ENCODE measurements around the gene KHDC4. TPM values are rescaled to one million over a fixed set of nuclear protein-coding genes. Genes with fewer than 3 reads are reported as not detected.

The KHDC4 gene
- polyA plus RNA-seq, 1 of the 3 experiments (the other 2 are of a cell fraction), result 43.1 TPM

DNA sequence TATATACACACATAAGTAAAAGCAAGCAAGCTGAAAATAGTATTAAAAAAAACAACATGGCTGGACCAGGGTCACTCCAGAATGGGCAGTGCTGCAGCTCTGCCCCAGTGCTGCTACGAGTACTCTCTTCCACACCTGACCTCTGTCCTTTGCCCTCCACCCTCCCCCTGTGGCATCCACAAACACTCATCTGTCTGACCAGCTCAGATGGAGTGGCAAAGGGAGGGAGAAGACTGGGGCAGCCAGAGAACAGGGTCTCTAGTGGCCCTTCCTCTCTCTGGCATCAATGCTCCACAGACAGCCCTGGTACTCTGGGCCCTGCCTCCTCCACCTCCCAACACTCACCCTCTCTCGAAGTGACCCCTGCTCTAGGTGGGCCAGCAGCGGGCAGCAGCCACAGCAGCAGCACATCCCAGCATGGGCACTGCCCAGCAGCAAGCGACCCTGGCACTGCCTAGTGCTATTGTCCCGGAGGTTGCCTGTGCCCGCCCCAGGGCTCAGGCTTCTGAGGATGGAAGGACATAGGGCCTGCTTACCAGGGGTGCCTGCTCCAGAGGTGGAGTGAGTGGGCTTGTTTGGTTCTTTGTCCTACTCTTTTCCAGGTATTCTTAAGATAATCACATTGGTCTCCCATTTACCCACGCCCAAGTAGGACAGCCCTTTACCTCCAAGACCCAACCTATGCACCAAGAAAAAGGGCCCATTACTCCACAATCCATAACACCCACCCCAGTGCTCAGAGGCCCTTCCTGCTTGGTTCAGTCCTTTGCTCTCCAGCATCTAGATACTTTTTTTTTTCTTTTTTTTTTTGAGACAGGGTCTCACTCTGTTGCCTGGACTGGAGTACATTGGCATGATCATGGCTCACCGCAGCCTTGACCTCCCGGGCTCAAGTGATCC is 37.9 kb upstream of the KHDC4 start:
- Histone ChIP-seq H3K9ac (no peak overlapping the region), H2AFZ (ENCODE audit: low read depth) (no peak overlapping the region), H3K4me3 (ENCODE audit: low read depth in 2 of 2, low read length in 1 of 2) (no peak overlapping the region), H3K79me2 (ENCODE audit: insufficient read depth) (peaks cover 100% of the 10 kb centered on the region), H3K4me2 (no peak overlapping the region), H3K4me1 (ENCODE audit: control insufficient read depth in 1 of 2, insufficient read depth in 2 of 2, low read depth in 1 of 2, low read length in 1 of 2) (peaks cover 35 to 59% of the 10 kb centered on the region in 2 experiments), H3K27ac (ENCODE audit: low read depth in 2 of 2, low read length in 1 of 2) (no peak overlapping the region), H3K9me3 (no peaks in the 10 kb centered on the region), H4K20me1 (ENCODE audit: insufficient read depth) (peaks cover 92% of the 10 kb centered on the region), H3K36me3 (replicated peaks in 1 of 2; ENCODE audit: control insufficient read depth in 1 of 2, insufficient read depth in 2 of 2, low read length in 1 of 2) (peaks cover 15 to 21% of the 10 kb centered on the region in 2 experiments), H3F3A (replicated peaks; ENCODE audit: insufficient read depth) (peaks cover 18% of the 10 kb centered on the region), H3K27me3 (ENCODE audit: insufficient read depth) (no peaks in the 10 kb centered on the region), H3K9me2 (no peaks in the 10 kb centered on the region)
- DNase-seq, result no peak
- CTCF ChIA-PET, result interaction anchor here (0.5 to 1.3 kb wide), 2 partner anchors 16 to 95 kb away, joined by 3 to 5 read pairs; no protein-coding TSS in a partner anchor
- TF ChIP-seq, protein P1, sequence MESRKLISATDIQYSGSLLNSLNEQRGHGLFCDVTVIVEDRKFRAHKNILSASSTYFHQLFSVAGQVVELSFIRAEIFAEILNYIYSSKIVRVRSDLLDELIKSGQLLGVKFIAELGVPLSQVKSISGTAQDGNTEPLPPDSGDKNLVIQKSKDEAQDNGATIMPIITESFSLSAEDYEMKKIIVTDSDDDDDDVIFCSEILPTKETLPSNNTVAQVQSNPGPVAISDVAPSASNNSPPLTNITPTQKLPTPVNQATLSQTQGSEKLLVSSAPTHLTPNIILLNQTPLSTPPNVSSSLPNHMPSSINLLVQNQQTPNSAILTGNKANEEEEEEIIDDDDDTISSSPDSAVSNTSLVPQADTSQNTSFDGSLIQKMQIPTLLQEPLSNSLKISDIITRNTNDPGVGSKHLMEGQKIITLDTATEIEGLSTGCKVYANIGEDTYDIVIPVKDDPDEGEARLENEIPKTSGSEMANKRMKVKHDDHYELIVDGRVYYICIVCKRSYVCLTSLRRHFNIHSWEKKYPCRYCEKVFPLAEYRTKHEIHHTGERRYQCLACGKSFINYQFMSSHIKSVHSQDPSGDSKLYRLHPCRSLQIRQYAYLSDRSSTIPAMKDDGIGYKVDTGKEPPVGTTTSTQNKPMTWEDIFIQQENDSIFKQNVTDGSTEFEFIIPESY (IDR thresholded peaks at IDR 0.05; ENCODE audit: borderline replicate concordance, low read depth), result no peak
- TF ChIP-seq FOXM1 (IDR thresholded peaks at IDR 0.05; ENCODE audit: low read depth) (no peak), EP300 (IDR thresholded peaks at IDR 0.05; ENCODE audit: borderline replicate concordance in 1 of 2, low read depth in 1 of 2, low read length in 1 of 2) (no peak), CHD2 (IDR thresholded peaks at IDR 0.05; ENCODE audit: low read length, partially characterized antibody) (no peak), RXRA (IDR thresholded peaks at IDR 0.05; ENCODE audit: borderline replicate concordance, low read depth) (no peak), TCF12 (IDR thresholded peaks at IDR 0.05) (no peak), YY1 (IDR thresholded peaks at IDR 0.05; ENCODE audit: low read depth) (no peak), RFX5 (IDR thresholded peaks at IDR 0.05; ENCODE audit: low read length) (no peak)
- POLR2A ChIA-PET, result no interaction called here
- 91% methylated on average over 4 of the region's 9 CpGs for WGBS (ENCODE audit: low lambda C conversion rate)

DNA sequence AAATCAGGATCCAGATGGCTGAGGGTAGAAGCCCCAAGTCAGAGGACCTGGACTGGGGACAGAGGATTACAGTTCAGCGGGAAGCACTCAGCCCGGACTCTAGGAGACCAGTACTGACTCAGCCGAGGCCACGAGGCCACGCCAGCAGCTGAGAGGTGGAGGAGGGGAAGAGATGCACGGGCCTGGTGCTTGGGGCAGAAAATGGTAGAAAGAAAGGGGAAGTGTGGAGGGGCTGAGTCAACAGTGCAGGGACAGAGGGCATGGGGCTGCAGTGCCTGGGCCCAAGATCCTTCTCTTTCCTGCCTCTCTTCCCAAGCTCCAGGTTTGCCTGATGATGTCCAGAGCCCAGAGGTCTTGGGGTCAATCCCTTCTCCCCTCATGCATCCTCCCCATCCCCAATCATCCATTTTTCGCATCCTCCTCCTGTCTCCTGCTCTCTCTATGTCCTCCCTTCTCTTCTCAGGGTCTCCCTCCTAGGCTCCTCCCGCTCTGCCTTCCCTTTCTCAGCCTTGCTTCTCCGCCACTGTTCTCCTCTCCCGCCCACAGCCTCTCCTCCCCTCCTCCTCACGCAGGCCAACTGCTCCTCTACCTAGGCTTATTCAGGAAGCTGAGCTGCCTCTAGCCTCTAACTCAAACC is 36.4 kb upstream of the KHDC4 start:
- Histone ChIP-seq H2AFZ (ENCODE audit: low read depth) (no peak overlapping the region), H3K9me3 (no peaks in the 10 kb centered on the region), H3K4me1 (ENCODE audit: control insufficient read depth in 1 of 2, insufficient read depth in 2 of 2, low read depth in 1 of 2, low read length in 1 of 2) (peaks cover 20 to 56% of the 10 kb centered on the region in 2 experiments; a peak in 3 of 4 replicates), H3K27ac (ENCODE audit: low read depth in 2 of 2, low read length in 1 of 2) (peak overlapping the region in 1 of 2 experiments; percentile 56; a peak in 2 of 4 replicates), H3K9me2 (no peaks in the 10 kb centered on the region), H3K4me3 (ENCODE audit: low read depth in 2 of 2, low read length in 1 of 2) (no peak overlapping the region), H3K27me3 (ENCODE audit: insufficient read depth) (no peaks in the 10 kb centered on the region), H4K20me1 (ENCODE audit: insufficient read depth) (peaks cover 89% of the 10 kb centered on the region), H3K79me2 (ENCODE audit: insufficient read depth) (peaks cover 90% of the 10 kb centered on the region), H3K4me2 (peak overlapping the region; percentile 54), H3K9ac (peak overlapping the region; percentile 20; the same call in 1 of the 2 replicates), H3K36me3 (replicated peaks in 1 of 2; ENCODE audit: control insufficient read depth in 1 of 2, insufficient read depth in 2 of 2, low read length in 1 of 2) (peaks cover 26 to 28% of the 10 kb centered on the region in 2 experiments), H3F3A (replicated peaks; ENCODE audit: insufficient read depth) (peaks cover 18% of the 10 kb centered on the region)
- CTCF ChIA-PET, result interaction anchor here (0.8 to 1.3 kb wide), 3 partner anchors 19 to 96 kb away, joined by 4 to 5 read pairs (median 5); no protein-coding TSS in a partner anchor
- TF ChIP-seq, protein P2, sequence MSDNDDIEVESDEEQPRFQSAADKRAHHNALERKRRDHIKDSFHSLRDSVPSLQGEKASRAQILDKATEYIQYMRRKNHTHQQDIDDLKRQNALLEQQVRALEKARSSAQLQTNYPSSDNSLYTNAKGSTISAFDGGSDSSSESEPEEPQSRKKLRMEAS (IDR thresholded peaks at IDR 0.05; ENCODE audit: low read depth), result peak; percentile 93
- TF ChIP-seq FOSL2 (IDR thresholded peaks at IDR 0.05; ENCODE audit: borderline replicate concordance, low read depth) (peak; percentile 61; the same call in 1 of the 2 replicates), FOXJ3 (CRISPR knock-in tag; IDR thresholded peaks at IDR 0.05) (no peak), TCF12 (IDR thresholded peaks at IDR 0.05) (peak; percentile 48; the same call in 1 of the 2 replicates), JUND (IDR thresholded peaks at IDR 0.05) (no peak)
- TF ChIP-seq, protein P3, sequence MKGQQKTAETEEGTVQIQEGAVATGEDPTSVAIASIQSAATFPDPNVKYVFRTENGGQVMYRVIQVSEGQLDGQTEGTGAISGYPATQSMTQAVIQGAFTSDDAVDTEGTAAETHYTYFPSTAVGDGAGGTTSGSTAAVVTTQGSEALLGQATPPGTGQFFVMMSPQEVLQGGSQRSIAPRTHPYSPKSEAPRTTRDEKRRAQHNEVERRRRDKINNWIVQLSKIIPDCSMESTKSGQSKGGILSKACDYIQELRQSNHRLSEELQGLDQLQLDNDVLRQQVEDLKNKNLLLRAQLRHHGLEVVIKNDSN (IDR thresholded peaks at IDR 0.05; ENCODE audit: borderline replicate concordance, low read depth), result peak; percentile 49; the same call in 1 of the 2 replicates
- POLR2A ChIA-PET, result no interaction called here
- DNase-seq, result no peak
- WGBS (ENCODE audit: low lambda C conversion rate), result 62% methylated on average over 11 of the region's 11 CpGs
